H1 (cell line): ENCODE results near the gene FAM107A. TPM values are rescaled to one million over a fixed set of nuclear protein-coding genes. Genes with fewer than 3 reads are reported as not detected.

Source experiments
- CTCF ChIP-seq, 3 experiments: IDR thresholded peaks; 1 replicate in 2 of 3; 2 replicates in 1 of 3; pipeline versions ENCODE4 v1.5.1 to v1.6.1; 2011; ENCODE audit warnings: low read length in 3 of 3, mild to moderate bottlenecking in 3 of 3, inconsistent platforms in 2 of 3, low read depth in 1 of 3, moderate library complexity in 1 of 3; ENCODE audit not compliant: insufficient read depth in 1 of 3; ENCODE audit errors: control extremely low read depth in 1 of 3
- POLR2A ChIP-seq, 2 experiments: IDR thresholded peaks; 1 replicate in 1 of 2; 2 replicates in 1 of 2; pipeline ENCODE4 v1.6.1; 2011; ENCODE audit warnings: low read depth in 2 of 2, low read length in 2 of 2, mild to moderate bottlenecking in 2 of 2; ENCODE audit errors: control extremely low read depth in 1 of 2
- RXRA ChIP-seq: IDR thresholded peaks from 2 replicates; pipeline ENCODE4 v1.6.1; 2011; ENCODE audit warnings: low read depth, mild to moderate bottlenecking, low read length, moderate library complexity; ENCODE audit not compliant: insufficient read depth
- polyA plus RNA-seq, 7 experiments: library from polyadenylated mRNA; depleted of rRNA in 3 of 7; stranded (reverse) in 5 of 7; unstranded in 2 of 7; fragments of >200 nt in 5 of 7; fragments of 200-250 nt in 2 of 7; gene quantifications; 1 replicate in 5 of 7; 2 replicates in 1 of 7; 4 replicates in 1 of 7; pipeline versions ENCODE4 v1.2.1 to v1.2.3, GENCODE V29; 2011 to 2013; ENCODE audit warnings: missing spikeins in 2 of 7, mixed read lengths in 2 of 7
- total RNA-seq: library from RNA; stranded (reverse); fragmentation: NEBNext Ultra II Directional; extraction: Animal tissue kit (Norgen Biotek cat#: 25700); gene quantifications from 2 replicates; pipeline ENCODE4 v1.2.1, GENCODE V29; 2021

The FAM107A gene
- total and polyA plus RNA-seq, 2 of the 8 experiments (the other 6 are each of a cell fraction or from before 2014, with no cell fraction given) = 0.51 to 0.65 TPM

- TF ChIP-seq CTCF (IDR thresholded peaks at IDR 0.05; ENCODE audit: control extremely low read depth in 1 of 3, insufficient read depth in 1 of 3, low read depth in 1 of 3, low read length in 3 of 3) = no peak
- TF ChIP-seq RXRA = no peak
- no peak for TF ChIP-seq POLR2A (IDR thresholded peaks at IDR 0.05; ENCODE audit: control extremely low read depth in 1 of 2, low read depth in 2 of 2, low read length in 2 of 2)
Observed at GRCh38 chr3:58603606-58604005, 26.4 kb upstream of the FAM107A start (continued).
